ENCODE results near the gene TP53I3. TPM values are rescaled to one million over a fixed set of nuclear protein-coding genes. Genes with fewer than 3 reads are reported as not detected.
"Not testable (repeated sequence)": the region's sequence is repeated elsewhere in the genome, so short reads cannot be mapped to it uniquely, and the experiment has no call there.

The TP53I3 gene
- total RNA-seq, 3 donors from 2014 or later: 0.45 to 1.1 (median 0.56) TPM

DNA sequence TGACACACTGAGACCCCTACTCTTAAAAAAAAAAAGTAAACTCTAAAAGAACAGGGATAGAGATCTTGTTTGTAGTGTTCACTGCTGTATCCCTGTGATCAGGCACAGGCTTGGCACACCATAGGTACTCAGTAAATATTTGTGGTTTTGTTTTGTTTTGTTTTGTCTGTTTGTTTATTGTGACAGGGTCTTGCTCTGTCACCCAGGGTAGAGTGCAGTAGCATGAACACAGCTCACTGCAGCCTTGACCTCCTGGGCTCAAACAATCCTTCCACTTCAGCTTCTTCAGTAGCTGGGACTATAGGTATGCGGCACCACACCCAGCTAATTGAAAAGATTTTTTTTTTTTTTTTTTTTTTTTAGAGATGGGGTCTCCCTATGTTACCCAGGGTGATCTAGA lies 31.7 kb downstream of the TP53I3 start:
- no peak for ATAC-seq
- peaks cover 3% of the 10 kb centered on the region for H3K27me3 Mint-ChIP-seq (ENCODE audit: low read depth)
- H3K9me3 Mint-ChIP-seq: no peaks in the 10 kb centered on the region
- H3K4me3 Mint-ChIP-seq: no peak overlapping the region
- H3K4me1 Mint-ChIP-seq (ENCODE audit: low read depth): peaks cover 2% of the 10 kb centered on the region
- DNase-seq: no peak
- no peaks in the 10 kb centered on the region for H3K36me3 Mint-ChIP-seq (ENCODE audit: insufficient read depth)

DNA sequence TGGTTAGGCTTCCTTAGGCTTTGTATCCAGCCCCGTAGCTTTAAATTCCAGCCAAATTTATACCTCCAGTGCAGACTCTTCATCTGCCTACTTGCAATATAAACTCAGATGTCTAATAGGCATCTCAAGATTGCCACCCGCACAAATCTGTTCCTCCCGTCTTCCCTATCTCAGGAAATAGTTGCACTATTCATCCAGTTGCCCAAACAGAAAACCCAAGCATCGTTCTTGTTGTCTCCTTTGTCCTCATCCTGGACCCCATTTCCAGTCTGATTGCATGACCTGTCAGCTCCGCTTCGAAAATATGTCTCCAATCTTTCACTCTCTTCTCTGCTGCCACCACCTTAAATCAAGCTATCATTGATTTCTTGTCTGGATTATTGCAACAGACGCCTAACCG lies 32.8 kb downstream of the TP53I3 start:
- DNase-seq (no peak), ATAC-seq (no peak)
- Mint-ChIP-seq H3K9me3 (no peaks in the 10 kb centered on the region), H3K4me1 (ENCODE audit: low read depth) (peaks cover 11% of the 10 kb centered on the region), H3K4me3 (no peak overlapping the region), H3K36me3 (ENCODE audit: insufficient read depth) (no peaks in the 10 kb centered on the region), H3K27me3 (ENCODE audit: low read depth) (peaks cover 3% of the 10 kb centered on the region)

DNA sequence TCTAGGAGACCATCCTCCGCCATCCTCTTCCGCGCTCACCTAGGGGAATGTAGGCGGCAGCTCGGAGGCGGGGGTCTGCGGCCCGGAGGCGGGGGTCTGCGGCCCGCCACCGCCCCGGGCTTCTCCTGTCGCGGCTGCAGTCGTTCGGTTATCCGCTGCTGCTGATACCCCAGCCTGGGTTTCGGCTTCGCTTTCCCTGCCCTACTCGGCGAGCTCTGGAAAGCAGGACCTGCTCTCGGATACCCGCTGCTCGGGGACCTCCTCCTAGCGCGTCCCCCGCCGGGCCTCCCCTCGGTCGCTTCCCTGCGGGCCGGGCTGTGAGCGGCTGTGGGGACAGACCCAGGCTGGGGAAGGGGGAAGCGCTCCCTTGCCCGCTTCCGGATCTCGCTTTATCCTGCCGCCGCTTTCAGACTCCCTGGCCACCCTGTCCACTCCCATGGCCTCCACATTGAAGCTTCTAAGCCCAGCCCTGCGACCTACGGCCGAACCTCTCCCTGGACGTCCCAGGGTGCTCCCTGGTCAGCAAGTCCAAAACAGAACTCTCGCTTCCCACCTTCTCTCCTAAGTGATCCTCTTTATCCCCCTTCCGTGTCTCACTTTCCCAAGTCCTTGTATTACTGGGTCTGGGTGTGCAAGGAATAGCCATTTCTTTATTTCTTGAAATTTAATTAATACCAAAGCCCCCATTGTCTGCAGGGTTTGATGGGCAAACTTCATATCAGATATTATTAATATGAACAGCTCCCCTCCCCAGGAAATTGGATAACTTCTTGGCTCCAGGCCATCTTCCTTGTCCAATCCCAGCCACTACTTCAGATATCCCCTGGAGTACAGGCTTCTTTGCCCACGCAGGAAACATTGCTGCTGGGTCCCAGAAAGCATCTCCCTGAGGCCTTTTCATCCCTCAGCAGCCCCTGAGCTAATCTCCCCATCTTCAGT lies 34.3 kb downstream of the TP53I3 start:
- peak; percentile 13 for DNase-seq
- H3K36me3 Mint-ChIP-seq (ENCODE audit: insufficient read depth): no peaks in the 10 kb centered on the region
- peaks cover 3% of the 10 kb centered on the region for H3K27me3 Mint-ChIP-seq (ENCODE audit: low read depth)
- H3K4me3 Mint-ChIP-seq: no peak overlapping the region
- H3K4me1 Mint-ChIP-seq (ENCODE audit: low read depth): peaks cover 19% of the 10 kb centered on the region
- no peak for ATAC-seq
- no peaks in the 10 kb centered on the region for H3K9me3 Mint-ChIP-seq

DNA sequence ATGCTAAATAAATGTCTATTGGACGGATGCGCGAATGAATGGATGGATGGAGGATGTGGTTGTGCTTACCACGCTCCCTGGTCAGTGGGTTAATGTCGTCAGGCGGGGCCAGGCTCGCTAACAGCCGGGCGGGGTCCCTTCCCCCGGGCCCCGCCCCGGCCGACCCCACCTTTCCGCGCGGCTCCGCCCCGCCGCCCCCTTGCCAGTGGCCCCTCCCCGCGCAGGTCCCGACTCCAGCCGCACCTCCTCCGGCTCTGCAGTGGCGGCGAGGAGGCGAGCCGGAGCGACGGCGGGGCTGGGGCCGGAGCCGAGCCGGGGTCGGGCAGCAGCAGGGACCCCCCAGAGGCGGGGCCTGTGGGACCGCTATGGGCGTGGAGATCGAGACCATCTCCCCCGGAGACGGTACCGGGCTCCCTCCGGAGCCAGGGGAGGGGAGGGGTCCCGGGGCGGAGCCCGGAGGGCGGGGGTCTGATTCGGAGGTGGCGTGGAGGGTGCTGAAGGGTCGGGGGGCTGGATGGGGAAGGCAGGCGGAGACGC lies 35.1 kb downstream of the TP53I3 start, which contains the start of gene FKBP1B:
FKBP1B (plus strand) TSS at position 257 of the 537 bp plus-strand sequence; CDS start at position 366, 109 bp downstream.
- no peaks in the 10 kb centered on the region for H3K9me3 Mint-ChIP-seq
- no peak within 1 kb of the TSS for H3K4me3 Mint-ChIP-seq
- peak; percentile 29 for DNase-seq
- no peaks in the 10 kb centered on the region for H3K36me3 Mint-ChIP-seq (ENCODE audit: insufficient read depth)
- ATAC-seq: peak; percentile 36 to 39
- peaks cover 3% of the 10 kb centered on the region for H3K27me3 Mint-ChIP-seq (ENCODE audit: low read depth)
- H3K4me1 Mint-ChIP-seq (ENCODE audit: low read depth): peaks cover 22% of the 10 kb centered on the region

DNA sequence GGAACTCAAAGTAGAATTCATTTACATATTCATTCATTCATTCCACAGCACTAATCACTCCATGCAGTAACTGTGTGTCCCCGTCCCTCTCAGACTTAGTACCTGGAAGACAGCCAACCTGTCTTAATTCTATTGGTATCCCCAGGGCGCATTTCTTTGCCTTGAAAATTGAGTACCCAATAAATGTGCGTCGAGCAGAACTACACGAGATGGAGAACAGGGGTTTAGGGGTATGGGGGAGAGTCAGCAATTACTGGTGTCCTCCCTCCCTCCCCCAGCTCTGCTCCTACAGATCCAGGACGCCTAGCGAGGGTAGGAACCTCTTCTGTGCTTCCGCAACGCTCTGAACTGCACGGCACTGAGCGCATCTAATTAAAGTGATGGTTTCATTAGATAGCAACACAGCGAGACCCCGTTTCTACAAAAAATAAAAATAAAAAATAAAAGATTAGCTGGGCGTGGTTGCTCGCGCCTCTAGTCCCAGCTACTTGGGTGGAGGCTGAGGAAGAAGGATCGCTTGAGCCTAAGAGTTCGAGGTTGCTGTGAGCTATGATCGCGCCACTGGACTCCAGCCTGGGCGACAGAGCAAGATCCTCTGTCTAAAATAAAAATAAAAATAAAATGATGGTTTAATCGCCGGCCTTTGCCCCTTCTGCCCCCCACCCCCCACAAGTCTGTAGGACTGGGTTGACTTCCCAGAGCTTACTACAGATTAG lies 35.7 kb downstream of the TP53I3 start:
- no peak overlapping the region for H3K4me3 Mint-ChIP-seq
- H3K9me3 Mint-ChIP-seq: no peaks in the 10 kb centered on the region
- H3K4me1 Mint-ChIP-seq (ENCODE audit: low read depth): peaks cover 22% of the 10 kb centered on the region
- no peaks in the 10 kb centered on the region for H3K36me3 Mint-ChIP-seq (ENCODE audit: insufficient read depth)
- DNase-seq (no peak), ATAC-seq (no peak)
- H3K27me3 Mint-ChIP-seq (ENCODE audit: low read depth): peaks cover 3% of the 10 kb centered on the region

DNA sequence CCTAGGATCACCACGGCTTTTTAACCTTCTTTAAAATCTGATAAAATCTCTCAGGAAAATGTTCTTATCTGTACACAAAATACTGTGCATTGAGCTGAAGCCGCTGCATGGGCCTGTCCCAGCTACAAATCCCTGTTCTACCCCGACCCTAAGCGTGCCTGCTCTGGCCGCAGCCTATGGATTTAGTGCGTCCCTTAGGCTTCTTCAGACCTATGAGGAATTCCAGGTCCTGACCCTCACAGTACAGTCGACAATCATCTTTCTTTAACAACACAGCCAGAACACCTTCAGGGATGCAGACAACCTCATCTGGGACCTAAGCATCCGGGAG lies 37.0 kb downstream of the TP53I3 start:
- H3K27me3 Mint-ChIP-seq (ENCODE audit: low read depth): peaks cover 3% of the 10 kb centered on the region
- no peaks in the 10 kb centered on the region for H3K36me3 Mint-ChIP-seq (ENCODE audit: insufficient read depth)
- H3K9me3 Mint-ChIP-seq: no peaks in the 10 kb centered on the region
- H3K4me1 Mint-ChIP-seq (ENCODE audit: low read depth): peaks cover 24% of the 10 kb centered on the region
- no peak for DNase-seq
- H3K4me3 Mint-ChIP-seq: peak overlapping the region; percentile 98
- ATAC-seq: no peak

DNA sequence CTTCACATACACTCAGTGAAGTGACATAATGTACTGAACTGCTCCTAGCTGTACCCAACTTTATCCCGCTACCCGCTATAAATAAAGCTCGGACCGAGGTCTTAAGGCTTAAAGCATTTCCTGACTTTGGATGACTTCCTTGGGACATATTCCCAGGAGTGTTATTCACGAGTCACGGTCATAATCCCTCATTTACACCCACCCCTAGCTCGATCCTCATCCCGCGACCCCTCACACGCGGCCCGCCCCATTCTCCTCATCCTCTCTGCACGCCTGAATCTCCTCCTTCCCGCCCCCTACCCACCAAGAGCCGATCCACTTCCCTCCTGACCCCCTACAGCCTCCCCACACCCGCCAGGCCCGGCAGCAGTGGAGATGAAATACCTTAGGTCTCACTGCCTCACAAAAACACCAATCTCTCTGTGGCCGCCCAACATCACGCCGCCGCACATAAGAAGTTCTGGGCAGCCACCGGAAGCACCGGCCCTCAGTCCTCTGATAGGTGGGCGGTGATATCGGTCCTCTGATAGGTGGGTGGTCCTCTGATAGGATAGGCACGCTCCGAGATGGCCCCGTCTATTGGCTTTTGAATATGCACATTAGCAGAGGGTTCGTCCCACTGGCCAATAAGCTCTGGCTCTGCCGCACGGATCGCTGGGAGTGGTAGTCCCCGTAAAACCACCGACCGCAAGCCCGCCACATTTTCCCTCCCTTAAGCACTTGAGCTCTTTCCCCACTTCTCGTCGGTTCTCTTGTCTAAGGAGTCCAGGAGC lies 37.5 kb downstream of the TP53I3 start, which contains the start of gene WDCP:
WDCP (minus strand) TSS at position 462 of the 773 bp plus-strand sequence. CDS start 7,897 bp downstream, outside the sequence.
- Mint-ChIP-seq H3K27me3 (ENCODE audit: low read depth) (peaks cover 3% of the 10 kb centered on the region), H3K4me1 (ENCODE audit: low read depth) (peaks cover 24% of the 10 kb centered on the region), H3K4me3 (peak within 1 kb of the TSS; percentile 98), H3K36me3 (ENCODE audit: insufficient read depth) (no peaks in the 10 kb centered on the region), H3K9me3 (no peaks in the 10 kb centered on the region)
- ATAC-seq (peak; percentile 99), DNase-seq (peak; percentile 86)

DNA sequence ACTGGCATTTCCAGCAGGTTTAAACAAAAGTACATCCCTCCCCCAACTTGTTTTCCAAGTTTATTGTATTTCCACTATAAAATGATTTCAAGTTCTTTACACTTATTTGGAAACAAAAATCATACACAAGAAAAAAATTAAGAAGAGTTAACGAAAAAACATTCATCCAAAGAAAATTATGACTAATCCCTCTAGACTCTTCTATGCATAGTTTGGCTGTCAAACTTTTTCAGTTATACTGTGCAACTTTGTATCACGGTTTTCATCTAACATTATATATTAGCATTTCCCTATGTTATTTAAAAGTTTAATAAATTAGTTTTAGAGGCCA lies 38.1 kb downstream of the TP53I3 start:
- Mint-ChIP-seq H3K4me3 (peak overlapping the region; percentile 98), H3K36me3 (ENCODE audit: insufficient read depth) (no peaks in the 10 kb centered on the region), H3K9me3 (no peaks in the 10 kb centered on the region), H3K27me3 (ENCODE audit: low read depth) (peaks cover 3% of the 10 kb centered on the region), H3K4me1 (ENCODE audit: low read depth) (peaks cover 24% of the 10 kb centered on the region)
- no peak for DNase-seq
- ATAC-seq: no peak

DNA sequence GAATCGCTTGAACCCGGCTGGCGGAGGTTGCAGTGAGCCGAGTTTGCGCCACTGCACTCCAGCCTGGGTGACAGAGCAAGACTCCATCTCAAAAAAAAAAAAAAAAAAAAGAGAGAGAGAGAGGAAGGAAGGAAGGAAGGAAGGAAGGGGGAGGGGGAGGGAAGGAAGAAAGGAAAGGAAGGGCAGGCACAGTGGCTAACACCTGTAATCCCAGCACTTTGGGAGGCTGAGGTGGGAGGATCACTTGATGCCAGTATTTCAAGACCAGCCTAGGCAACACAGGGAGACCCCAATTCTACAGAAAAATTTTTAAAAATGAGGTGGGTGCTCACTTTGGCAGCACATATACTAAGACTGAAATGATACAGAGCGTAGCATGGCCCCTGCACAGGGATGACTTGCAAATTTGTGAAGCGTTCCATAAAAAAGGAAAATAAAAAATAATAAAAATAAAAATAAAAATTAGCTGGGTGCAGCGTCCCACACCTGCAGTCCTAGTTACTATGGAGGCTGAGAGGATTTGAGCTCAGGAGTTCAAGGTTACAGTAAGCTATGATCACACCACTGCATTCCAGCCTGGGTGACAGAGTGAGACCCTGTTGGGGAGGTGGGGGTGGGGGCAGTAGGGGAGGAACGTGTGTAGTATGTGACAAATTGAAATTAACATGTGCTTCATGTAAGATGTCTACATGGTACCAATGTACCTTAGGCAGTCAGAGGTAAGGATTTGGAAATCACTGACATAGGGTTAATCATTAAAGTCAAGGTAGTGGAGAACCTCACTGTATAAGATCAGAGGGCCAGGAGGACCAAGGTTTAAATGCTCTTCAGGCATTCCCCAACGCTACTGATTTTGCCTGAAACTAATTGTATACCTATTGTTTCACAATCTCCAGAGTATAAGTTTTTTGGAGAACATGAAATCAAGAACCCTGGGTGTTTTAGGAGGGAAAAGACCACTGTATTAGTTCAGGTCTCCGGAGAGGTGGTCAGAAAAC lies 38.8 kb downstream of the TP53I3 start:
- Mint-ChIP-seq H3K4me1 (ENCODE audit: low read depth) (peaks cover 24% of the 10 kb centered on the region), H3K27me3 (ENCODE audit: low read depth) (peaks cover 3% of the 10 kb centered on the region), H3K4me3 (peak overlapping the region; percentile 98), H3K36me3 (ENCODE audit: insufficient read depth) (no peaks in the 10 kb centered on the region), H3K9me3 (no peaks in the 10 kb centered on the region)
- ATAC-seq: no peak
- DNase-seq: no peak

DNA sequence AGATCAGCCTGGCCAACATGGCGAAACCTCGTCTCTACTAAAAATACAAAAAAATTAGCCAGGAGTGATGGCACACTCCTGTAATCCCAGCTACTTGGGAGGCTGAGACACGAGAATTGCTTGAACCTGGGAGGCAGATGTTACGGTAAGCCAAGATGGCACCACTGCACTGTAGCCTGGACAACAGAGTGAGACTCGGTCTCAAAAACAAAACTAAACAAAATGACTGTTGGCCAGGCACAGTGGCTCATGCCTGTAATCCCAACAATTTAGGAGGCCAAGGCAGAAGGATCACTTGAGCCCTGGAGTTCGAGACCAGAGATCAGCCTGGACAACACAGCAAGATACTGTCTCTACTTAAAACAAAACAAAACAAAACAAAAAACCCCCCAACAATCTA lies 41.5 kb downstream of the TP53I3 start:
- Mint-ChIP-seq H3K36me3 (ENCODE audit: insufficient read depth) (peaks cover 16% of the 10 kb centered on the region), H3K4me1 (ENCODE audit: low read depth) (peaks cover 22% of the 10 kb centered on the region)
- H3K9me3 Mint-ChIP-seq; DNase-seq; H3K27me3 Mint-ChIP-seq (ENCODE audit: low read depth); ATAC-seq; H3K4me3 Mint-ChIP-seq: not testable (repeated sequence)

DNA sequence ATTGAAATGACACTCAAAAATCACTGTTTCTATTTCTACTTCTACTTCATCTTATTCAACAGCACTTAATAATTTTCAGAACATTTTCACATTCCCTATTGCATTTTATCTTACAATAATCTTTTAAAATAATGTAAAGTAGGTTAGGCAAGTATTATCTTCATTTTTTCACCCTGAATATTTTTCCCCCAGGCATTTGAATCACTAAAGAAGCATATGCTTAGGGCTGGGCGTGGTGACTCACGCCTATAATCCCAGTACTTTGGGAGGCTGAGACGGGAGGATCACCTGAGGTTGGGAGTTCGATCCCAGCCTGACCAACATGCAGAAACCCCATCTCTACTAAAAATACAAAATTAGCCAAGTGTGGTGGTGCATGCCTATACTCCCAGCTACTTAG lies 44.1 kb downstream of the TP53I3 start:
- H3K4me3 Mint-ChIP-seq: no peak overlapping the region
- H3K9me3 Mint-ChIP-seq: no peaks in the 10 kb centered on the region
- H3K27me3 Mint-ChIP-seq (ENCODE audit: low read depth): no peaks in the 10 kb centered on the region
- ATAC-seq (no peak), DNase-seq (no peak)
- H3K4me1 Mint-ChIP-seq (ENCODE audit: low read depth): peaks cover 12% of the 10 kb centered on the region
- H3K36me3 Mint-ChIP-seq (ENCODE audit: insufficient read depth): peaks cover 23% of the 10 kb centered on the region

DNA sequence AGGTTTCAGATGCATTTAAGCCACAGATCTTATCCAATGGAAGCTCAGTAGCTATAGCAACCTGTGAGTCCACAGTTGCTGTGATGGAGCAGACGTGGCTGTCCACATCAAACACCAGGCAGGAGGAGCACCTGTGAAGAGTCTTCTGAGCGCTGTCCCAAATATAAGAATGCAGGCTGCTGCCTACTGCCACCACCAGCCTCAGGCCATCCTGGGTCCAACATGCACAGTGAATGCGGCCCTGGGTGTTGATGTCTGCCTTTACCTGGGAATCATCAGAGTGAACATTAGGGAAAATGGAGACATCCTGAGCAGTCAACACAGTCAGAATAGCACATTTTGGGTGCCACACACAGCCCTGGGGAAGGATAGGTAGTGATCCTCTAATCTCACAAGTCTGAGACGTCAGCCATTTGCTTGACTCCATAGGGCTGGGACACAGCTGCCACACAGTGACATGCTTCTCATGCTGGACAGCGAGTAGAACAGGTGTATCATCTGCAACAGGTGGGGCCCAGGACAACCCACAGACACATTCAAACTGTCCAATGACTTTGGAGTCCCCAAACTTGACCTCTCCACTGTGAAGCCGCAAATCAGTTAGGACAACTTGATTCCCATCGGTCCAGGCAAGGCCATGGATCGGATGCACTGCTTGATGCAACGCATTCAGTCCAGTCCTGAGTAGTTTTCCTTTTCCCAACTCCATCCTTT lies 45.7 kb downstream of the TP53I3 start:
- DNase-seq: no peak
- H3K27me3 Mint-ChIP-seq (ENCODE audit: low read depth): no peaks in the 10 kb centered on the region
- H3K4me1 Mint-ChIP-seq (ENCODE audit: low read depth): peaks cover 10% of the 10 kb centered on the region
- ATAC-seq: no peak
- H3K36me3 Mint-ChIP-seq (ENCODE audit: insufficient read depth): peaks cover 24% of the 10 kb centered on the region
- no peak overlapping the region for H3K4me3 Mint-ChIP-seq
- H3K9me3 Mint-ChIP-seq: no peaks in the 10 kb centered on the region
